Right hindlimb (tissue), 1 donor: ENCODE data around the gene LIPI.
"Not testable (repeated sequence)": the region's sequence is repeated elsewhere in the genome, so short reads cannot be mapped to it uniquely, and the experiment has no call there.

Experiments
- DNase-seq: peaks from one replicate; pipeline ENCODE4 v3.0.0-alpha.2; 2018

LIPI gene

DNA sequence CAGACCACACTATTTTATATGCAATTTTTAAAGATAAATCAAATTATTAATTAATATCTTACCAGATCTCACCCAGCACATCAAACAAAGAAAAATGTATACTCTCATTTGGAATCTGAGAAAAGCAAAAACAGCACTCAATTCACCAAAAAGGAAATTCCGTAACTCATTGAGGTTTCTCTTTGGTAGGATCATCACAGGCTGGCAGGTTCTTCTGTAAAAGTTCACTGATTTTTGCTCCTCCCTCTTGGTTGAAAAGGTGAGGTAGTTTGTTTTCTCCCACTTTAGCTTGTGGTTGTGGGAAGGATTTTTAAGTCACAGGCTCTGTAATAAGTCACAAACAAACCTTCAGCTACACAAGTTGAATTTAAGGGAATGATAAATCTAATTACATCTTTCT lies at the start of gene LIPI:
LIPI (minus strand) TSS at position 218 of the 400 bp plus-strand sequence; CDS start at position 108, 110 bp downstream.
- DNase-seq, result no peak

DNA sequence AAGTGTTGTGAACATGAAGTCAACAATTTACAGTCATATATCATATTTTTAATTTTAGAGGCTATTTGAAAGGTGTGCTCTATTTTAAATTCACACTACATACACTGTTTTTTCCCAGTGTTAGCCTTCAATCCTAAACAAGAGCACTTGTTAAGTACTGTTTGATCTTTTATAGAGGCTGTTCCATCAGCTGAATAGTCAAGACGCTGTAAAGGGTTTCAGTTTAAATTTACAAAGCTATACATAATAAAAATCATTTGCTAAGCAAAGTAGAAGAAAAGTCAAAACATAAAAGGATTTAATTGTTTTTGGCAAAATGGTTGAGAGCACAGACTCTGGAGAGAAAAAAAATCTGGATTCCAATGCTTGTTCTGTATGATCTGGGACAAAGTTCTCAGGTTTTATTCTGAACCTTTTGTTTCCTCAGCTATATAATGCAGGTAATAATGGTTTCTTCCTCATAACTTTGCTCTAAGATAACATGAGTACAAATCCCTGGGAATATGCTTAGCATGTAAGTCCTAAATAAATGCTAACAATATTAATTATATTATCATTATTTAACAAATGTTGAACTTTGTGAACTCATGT lies 49.5 kb upstream of the LIPI start:
- no peak for DNase-seq

DNA sequence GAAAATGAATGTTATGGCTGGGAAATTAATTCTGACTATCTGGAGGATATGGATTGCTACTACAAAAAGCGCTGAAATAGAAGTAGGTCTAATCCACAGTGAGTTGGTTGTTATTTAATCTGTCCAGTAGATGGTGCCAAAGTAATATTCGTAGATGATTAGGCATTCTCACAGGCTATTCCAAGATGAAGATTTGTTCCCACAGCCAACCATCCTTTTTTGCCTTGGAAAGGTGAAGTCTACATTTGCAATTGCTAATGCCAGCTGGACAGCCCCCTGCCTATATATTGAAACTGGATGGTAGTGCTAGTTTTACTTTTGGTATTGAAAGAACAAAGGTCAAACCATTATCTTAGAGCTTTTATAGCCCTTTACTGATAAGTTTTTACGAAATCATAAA lies 49.0 kb upstream of the LIPI start:
- DNase-seq, result no peak

DNA sequence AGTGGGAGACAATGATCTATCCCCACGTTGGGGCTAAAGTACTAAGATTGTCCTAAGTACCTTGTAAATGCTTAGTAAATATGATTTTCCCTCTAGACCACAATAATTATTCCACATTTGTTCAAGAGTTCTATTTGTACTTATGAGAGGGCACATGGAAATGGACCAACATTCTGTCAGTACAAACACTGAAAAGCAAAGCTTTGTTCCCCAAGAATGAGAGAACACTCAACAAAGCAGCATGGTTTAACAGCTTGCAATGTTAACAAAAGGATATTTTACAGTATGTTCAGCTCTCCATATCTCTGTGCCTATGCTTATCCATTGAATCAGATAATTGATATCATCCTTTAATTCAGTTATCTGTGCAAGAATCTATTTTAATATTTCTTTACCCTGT lies 40.6 kb upstream of the LIPI start:
- DNase-seq, result no peak

DNA sequence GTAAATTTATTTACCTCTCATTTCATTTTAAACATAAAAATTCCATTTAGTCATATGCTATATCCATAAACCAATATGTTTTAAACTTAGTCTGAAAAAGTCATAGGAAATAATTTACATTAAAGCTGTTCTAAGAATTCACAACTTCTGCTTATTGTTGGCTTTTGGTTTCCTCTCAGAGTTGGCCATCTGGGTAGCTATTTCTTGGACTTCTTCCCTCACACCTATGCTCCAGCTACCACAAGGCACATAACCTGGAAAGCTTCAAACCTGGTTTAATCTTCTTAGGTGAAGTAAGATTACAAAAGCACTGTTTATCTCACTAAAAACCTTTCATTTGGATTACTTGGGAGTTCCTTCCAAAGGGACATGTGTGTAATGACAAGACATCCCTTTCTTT lies 35.0 kb upstream of the LIPI start:
- no peak for DNase-seq

DNA sequence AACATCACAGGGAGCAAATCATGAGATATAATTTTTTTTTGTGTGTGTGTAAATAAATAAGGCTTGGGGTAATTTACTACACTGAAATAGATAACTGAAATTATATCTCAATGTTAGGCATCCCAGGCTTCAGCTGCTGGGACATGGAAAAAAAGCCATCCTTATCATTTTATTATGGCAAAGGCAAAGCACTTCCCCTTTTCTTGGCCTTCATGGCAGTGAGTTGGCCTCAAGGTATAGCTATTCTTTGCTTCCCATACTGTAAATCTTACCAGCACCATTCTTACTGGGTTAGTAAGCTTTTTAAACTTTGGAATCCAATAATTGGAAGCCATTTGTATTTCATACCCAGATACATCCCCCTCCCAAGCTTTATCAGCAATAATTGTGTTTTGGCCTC lies 34.2 kb upstream of the LIPI start:
- no peak for DNase-seq

DNA sequence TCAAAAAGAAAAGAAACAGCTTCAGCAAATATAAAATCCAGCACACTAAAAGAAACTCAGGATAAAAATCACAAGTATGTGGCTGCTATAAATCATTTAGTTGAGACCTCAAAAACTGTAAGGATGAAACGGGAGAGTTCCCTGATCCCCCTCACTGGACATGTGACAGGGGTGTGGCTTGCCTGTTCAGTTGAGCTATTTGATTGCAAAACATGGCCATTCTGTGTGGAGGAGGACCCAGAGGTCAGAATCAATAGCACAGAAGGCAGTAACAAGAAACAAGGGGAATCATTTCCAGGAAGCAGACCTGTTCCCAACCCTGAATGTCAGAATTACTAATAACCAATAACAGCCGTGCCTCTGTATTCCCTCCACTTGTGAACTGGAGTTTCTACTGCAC lies 33.1 kb upstream of the LIPI start:
- no peak for DNase-seq

DNA sequence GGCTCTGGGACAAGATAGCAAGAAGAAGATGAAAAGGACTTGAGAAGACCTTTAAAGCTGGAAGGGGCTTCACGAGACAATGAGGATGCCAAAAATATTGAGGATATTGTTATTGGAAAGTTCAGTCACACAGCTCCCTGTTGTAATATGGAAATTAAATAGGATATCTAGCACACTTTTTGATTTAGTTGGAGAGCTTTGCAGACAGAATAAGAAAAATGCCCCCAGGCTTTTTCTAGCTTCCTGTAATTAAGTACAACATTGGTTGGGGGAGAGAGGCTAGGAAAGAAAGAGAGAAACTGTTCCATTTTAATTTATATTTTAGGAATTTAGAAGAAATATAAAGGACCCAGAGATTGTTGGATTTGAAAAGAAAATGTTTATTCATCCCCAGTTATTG lies 32.7 kb upstream of the LIPI start:
- DNase-seq, result no peak

DNA sequence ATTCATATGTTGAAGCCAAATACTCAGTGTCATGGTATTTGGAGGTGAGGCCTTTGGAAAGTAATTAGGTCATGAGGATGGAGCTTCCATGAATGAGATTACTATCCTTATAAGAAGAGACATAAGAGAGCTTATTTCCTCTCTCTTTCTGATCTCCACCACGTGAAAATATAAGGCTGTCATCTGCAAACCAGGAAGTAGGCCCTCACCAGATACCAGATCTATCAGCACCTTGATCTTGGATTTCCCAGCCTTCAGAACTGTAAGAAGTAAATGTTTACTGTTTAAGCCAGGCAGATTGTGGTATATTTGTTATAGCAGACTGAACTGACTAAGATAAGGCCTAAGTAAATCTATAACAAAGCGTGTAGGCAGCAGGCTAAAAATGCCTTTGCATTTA lies 30.5 kb upstream of the LIPI start:
- no peak for DNase-seq

DNA sequence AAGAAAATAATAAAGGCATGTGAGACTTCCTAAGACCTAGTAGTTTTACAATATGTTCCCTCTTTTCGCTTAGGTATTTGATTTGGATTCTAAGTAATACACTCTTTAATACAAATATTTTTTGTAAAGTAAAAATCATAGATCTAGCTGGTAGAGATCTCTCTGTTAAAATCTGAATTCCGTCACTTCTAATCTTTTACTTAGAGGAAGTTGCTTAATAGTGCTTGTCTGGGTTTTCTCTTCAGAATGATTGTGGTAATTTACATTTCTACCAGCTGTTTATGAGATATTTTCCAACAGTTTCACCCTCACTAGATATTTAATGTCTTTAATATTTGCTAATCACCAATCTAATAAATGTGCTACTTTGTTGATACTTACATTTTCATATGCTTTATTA lies 28.5 kb upstream of the LIPI start:
- DNase-seq, result no peak

DNA sequence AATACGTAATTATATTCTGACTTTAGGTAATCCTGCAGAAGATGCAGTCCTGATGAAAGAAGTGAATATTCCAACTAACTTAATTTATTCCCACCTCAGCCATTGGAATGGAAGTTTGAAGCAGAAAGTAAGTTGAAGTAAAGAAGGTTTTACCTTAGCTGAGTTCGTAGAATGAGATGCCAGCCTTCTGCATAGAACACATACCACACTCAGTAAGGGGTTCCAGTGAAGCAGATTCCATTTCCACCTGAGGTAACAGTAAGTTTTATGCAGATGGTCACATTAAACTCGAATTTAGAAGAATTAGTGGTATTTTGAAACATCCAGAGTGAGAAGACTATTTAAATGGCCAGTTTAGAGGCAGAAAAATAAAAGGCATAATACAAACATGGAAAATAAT lies 25.4 kb upstream of the LIPI start:
- DNase-seq, result no peak

DNA sequence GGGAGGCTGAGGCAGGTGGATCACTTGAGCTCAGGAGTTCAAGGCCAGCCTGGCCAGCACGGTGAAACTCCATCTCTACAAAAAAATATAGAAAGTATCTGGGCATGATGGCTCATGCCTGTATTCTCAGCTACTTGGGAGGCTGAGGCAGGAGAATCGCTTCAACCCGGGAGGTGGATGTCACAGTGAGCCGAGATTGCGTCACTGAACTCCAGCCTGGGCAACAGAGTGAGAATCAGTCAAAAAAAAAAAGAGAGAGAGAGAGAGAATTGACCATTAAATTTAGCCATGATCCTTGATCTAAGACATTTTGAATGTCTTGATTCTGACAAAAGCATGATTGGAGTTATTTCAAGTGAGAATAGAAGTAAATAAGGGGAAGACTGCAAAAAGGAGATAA lies 24.3 kb upstream of the LIPI start:
- no peak for DNase-seq

DNA sequence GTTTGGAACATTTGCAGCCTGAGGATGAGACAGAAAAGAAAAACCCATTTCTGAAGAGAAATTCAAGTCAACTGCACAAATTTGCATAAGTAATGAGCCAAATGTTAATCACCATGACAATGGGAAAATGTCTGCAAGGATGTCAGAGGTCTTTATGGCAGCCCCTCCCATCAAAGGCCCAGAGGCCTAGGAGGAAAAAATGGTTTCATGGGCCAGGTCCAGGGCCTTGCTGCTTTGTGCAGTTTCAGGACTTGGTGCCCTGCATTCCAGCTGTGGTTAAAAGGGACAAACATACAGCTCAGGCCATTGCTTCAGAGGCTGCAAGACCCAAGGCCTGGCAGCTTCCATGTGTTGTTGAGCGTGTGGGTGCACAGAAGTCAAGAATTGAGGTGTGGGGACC lies 18.6 kb upstream of the LIPI start:
- DNase-seq, result no peak

DNA sequence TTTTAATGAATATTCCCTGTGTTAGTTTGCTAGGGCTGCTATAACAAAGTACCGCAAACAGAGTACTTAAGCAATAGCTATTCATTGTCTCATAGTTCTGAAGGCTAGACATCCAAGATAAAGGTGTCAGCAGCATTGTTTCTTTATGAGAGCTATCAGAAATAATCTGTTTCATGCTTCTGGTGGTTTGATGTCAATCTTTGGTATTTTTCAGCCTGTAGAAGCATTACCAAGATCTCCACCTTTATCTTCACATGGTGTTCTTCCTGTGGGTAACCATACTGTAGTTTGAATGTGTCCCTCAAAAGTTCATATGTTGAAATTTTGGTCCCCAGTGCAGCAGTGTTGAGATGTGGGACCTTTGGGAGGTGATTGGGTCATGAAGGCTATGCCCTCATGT lies 12.6 kb upstream of the LIPI start:
- DNase-seq, result no peak

DNA sequence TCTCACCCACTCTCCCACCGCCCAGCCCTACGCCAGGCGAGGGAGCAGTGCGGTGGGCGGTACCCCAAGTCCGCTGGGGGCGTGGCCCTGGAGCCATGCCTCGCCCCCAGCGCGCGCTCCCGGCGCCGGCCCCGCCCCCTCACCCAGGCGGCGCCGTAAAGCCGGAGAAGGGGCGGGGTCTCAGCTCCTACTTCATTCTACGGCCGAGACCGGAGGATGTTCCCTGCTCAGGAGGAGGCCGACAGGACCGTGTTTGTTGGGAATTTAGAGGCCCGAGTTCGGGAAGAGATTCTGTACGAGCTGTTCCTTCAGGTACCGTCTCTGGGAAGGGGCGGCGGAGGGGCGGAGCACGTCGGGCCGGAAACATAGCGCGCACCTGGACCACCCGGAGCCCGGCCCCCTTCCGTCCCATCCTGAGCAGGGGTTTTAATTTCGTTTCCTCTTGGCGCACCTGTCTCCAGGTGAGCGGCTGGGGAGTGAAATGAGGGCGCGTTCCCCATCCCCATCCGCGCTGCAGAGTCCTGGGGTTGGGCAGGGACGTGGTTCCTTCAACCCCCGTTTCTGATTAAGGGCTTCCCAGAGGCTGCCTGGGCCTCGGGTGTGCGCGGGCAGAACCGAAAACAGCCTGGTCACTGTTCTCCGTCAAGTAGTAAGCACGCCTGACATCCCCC lies 5.4 kb upstream of the LIPI start, which contains the start of gene RBM11:
RBM11 (plus strand) TSS at position 187 of the 671 bp plus-strand sequence; CDS start at position 217, 30 bp downstream.
- peak; percentile 66 for DNase-seq

DNA sequence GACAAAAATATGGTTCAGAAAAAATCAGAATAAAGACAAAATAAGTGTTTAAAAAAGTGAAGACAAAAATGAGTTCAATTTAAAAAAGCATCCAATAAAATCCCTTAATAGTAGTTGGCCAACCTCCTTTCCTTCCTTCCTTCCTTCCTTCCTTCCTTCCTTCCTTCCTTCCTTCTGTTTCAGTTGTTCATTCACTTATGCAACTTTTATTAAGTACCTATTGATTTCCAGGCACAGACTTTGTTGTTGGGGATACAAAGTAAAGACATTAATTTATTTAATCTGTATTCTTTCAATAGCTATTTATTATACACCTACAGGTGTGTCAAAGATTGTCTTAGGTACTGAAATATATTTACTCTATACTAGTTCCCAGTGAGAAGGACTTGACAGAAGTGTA lies 2.4 kb upstream of the LIPI start:
- DNase-seq, result no peak

DNA sequence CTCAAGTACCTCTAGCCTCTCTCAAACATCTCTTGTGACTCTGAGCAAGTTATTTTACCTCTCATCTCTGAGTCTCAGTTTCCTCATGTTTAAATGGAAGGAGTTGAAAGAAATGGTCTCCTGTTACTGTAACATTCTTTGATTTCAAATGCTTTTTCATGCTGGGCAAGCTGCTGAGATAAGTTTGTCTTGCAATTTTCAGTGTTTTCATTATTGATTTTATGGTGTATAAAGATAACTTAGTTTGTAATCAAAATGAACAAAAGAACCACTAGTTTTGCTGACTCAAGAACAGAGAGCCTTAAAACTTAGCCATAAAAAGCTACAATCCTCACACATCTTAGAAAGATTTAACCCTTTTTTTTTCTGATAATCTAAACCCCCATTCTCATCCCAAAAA lies 4.5 kb downstream of the LIPI start:
- DNase-seq, result no peak

DNA sequence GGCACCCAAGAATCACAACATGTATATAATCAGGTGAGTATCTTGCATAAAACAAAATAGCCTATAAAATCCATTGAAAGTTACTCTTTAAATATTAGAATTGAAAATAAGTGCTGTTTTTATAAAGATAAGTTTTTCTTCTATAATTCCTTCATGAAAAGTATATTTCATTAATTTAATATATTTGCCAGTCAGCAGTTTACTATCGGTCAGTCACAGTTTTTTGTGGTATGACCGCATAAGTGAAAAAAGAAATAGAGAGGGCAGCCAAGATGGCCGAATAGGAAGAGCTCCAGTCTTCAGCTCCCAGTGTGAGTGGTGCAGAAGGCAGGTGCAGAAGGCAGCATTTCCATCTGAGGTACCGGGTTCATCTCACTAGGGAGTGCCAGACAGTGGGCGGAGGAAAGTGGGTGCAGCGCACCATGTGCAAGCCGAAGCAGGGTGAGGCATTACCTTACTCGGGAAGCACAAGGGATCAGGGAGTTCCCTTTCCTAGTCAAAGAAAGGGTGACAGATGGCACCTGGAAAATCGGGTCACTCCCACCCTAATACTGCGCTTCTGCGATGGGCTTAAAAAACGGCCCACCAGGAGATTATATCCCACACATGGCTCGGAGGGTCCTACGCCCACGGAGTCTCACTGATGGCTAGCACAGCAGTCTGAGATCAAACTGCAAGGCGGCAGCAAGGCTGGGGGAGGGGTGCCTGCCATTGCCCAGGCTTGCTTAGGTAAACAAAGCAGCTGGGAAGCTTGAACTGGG lies 44.1 kb downstream of the LIPI start:
- not testable (repeated sequence) for DNase-seq

DNA sequence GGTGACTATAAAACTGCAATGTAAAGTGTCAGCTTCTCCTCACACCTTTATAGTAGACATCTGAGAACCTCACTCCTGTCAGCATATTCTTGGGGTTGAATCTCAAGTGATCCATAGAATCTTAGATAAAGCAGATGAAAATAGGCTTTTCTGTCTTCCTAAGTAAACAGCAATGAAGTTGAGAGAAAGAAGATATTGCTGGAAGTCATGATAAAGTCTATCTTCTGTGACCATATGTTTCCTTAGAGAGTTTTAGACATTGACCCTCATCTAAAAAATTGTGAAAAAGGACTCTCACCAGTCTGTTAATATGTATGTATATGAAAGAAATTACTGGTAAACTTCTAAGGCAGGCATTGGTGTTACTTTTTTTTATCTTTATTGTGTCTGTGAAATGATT lies 66.8 kb downstream of the LIPI start:
- DNase-seq, result no peak

DNA sequence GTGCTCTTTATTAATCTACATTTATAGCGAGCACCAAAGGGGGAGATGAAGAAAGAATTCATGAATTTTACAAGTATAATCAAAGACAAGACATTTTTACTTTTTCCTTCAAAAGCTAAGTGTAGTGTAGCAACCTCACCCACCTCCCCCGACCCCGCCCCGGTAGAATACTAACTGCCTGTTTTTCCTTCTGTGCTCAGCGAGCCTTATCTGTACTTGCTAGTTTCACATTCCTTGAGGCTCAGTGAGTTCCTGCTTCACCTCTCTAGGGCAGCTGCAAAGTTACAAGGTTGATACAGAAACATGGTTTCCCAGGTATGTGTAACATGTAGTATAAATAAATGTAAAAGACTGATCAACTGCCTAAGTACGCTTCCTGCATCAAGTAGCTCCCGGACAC lies 86.5 kb downstream of the LIPI start:
- no peak for DNase-seq

DNA sequence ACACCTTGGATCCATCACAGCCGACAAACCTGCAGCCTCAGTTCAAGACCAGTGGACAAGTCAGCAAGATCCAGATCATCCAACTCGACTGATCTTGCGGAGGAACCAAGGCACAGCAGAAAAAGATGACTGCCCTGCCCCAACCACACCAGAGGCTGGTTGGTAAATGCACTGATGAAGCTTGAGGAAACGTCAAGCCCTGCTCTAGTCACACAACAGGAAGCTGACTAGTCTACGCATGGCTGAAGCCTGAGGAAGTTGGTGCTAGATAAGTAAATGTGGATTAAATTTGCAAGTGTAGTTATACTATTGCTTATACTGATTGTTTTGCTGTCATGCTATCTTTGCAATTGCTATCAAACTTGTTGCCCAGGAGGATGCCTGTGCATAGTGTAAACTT lies 89.0 kb downstream of the LIPI start:
- no peak for DNase-seq

DNA sequence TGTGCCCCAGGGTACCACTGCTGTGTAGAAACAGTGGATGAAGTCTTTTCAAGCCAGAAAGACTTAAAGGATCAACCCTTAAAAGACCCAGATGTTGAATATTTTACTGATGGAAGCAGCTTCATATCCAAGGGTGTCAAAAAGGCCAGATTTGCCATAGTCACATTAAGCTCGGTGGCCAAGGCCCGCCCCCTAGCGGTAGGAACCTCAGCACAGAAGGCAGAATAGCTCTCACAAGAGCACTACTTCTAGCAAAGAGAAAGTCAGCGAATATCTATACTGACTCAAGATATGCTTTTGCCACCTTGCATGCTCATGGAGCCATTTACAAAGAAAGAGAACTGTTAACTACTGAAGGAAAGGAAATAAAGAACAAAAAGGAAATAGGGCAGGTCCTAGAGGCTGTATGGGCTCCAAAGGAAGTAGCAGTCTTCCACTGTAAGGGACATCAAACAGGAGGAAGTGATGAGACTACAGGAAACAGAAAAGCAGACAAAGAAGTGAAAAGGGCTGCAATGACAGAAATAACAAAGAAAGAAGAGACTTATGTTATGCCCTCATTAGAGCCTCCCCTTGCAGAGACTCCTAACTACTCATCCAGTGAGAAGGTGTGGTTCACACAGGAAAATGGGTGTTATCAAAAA lies 90.5 kb downstream of the LIPI start:
- no peak for DNase-seq

DNA sequence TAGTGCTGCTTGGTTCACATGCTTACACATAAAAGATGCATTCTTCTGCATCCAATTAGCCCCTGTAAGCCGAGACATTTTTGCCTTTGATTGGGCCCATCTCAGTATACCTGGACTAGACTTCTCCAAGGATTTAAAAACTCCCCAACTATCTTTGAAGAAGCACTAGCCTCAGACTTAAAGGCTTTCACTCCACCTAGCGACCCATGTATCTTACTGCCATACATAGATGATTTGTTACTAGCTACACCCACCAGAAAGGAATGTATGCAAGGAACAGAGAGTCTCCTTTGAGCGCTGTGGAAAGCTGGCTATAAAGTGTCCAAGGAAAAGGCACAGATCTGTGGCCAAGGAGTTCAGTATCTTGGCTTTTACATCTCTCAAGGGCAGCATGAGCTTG lies 91.7 kb downstream of the LIPI start:
- no peak for DNase-seq

DNA sequence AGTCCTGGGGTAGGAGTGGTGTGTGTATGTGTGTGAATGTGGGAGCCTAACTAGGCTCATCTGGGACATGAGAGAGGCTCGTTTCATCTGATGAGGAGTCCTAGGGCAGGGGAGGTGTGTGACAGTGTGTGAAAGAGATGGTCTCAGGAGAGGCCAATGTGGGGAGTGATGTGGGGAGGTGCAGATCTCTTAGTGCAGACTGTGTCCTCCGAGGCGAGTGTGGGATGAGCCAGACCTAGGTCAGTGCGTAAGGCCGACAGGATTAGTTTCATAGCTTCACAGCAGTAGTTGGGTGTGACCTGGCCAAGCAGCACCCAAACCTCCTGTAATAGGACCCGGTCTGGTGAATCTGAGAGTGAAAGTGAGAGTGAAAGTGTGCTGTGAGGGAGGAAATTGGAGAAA lies 94.7 kb downstream of the LIPI start:
- DNase-seq, result no peak
